Liver (tissue), 3 donors: ENCODE data around the gene NOD1.

Experiments
- HNF4G ChIP-seq: IDR thresholded peaks from 2 replicates; pipeline ENCODE4 v1.6.1; 2016; ENCODE audit warnings: antibody characterized with exemption
- MAX ChIP-seq: IDR thresholded peaks from 2 replicates; pipeline ENCODE4 v1.6.1; 2016; ENCODE audit warnings: antibody characterized with exemption
- REST ChIP-seq: IDR thresholded peaks from 2 replicates; pipeline ENCODE4 v1.6.1; 2016; ENCODE audit warnings: antibody characterized with exemption, mild to moderate bottlenecking
- YY1 ChIP-seq: IDR thresholded peaks from 2 replicates; pipeline ENCODE4 v1.6.1; 2016; ENCODE audit warnings: antibody characterized with exemption, mild to moderate bottlenecking
- TF ChIP-seq, protein P1 (sequence below): fragments of 150-350 bp; IDR thresholded peaks from 2 replicates; pipeline ENCODE4 v1.5.1; 2017; ENCODE audit warnings: improper control_type of control experiment, low read depth, low read length; ENCODE audit not compliant: missing input control
- donor health status: healthy.
- donor health status: healthy.

DNA sequence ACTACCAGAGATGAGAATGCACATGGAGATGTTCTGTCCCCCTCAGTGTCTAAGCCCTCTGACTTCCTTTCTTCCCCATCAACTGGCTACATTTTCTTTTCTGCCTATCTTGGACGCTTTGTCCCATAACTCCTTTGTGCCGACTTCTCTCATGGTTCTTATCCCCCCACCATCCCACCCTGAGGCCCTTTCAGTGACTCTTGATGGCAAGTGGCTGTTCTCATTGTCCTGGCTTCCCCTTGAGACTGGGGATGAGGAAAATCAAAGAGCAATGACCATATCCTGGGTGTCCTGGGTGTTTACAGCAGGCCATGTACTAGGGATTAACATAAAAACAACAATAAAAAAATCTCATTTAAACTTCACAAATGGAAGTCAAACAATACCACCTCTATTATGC, 44.9 kb upstream of the NOD1 start:
- TF ChIP-seq REST = no peak
- TF ChIP-seq YY1 = no peak
- TF ChIP-seq MAX = no peak
- no peak for TF ChIP-seq HNF4G
- TF ChIP-seq, protein P1, sequence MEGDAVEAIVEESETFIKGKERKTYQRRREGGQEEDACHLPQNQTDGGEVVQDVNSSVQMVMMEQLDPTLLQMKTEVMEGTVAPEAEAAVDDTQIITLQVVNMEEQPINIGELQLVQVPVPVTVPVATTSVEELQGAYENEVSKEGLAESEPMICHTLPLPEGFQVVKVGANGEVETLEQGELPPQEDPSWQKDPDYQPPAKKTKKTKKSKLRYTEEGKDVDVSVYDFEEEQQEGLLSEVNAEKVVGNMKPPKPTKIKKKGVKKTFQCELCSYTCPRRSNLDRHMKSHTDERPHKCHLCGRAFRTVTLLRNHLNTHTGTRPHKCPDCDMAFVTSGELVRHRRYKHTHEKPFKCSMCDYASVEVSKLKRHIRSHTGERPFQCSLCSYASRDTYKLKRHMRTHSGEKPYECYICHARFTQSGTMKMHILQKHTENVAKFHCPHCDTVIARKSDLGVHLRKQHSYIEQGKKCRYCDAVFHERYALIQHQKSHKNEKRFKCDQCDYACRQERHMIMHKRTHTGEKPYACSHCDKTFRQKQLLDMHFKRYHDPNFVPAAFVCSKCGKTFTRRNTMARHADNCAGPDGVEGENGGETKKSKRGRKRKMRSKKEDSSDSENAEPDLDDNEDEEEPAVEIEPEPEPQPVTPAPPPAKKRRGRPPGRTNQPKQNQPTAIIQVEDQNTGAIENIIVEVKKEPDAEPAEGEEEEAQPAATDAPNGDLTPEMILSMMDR = no peak
